SK-N-SH (cell line): ENCODE results near the gene FNDC3B. TPM values are rescaled to one million over a fixed set of nuclear protein-coding genes. Genes with fewer than 3 reads are reported as not detected.

Experiments used
- CTCF ChIA-PET: fragments of 300-600, 350-600 bp; formaldehyde crosslinking; extraction: SDS; loops from one replicate; lab custom pipeline; 2021; lab: Yijun Ruan, JAX
- POLR2A ChIA-PET: fragments of 350-600 bp; sonication (Branson Sonifier 250); formaldehyde crosslinking; extraction: SDS; loops from one replicate; lab custom pipeline; 2020; ENCODE audit warnings: antibody characterized with exemption, inconsistent platforms; lab: Yijun Ruan, JAX
- DNase-seq: peaks from one replicate; pipeline ENCODE4 v3.0.0; 2012
- H2AFZ ChIP-seq: fragments of 200-600 bp; sonication (generic); 2 replicates; pipeline ENCODE4 v1.8.1; 2016; ENCODE audit warnings: antibody characterized with exemption, mild to moderate bottlenecking, low read depth
- H3F3A ChIP-seq: fragments of 200-600 bp; sonication (generic); replicated peaks from 2 replicates; pipeline ENCODE3; 2016; ENCODE audit warnings: antibody characterized with exemption, mild to moderate bottlenecking; ENCODE audit not compliant: insufficient read depth
- H3K27ac ChIP-seq, 2 experiments: fragments of 200-500 bp in 1 of 2; fragments of 200-600 bp in 1 of 2; sonication (Bioruptor generic) in 1 of 2; sonication (generic), shearing (Covaris generic) in 1 of 2; 2 replicates each; pipeline versions ENCODE4 v1.5.1 to v1.6.1; 2014 to 2016; ENCODE audit warnings: low read depth in 2 of 2, inconsistent platforms in 1 of 2, low read length in 1 of 2, mild to moderate bottlenecking in 1 of 2, mixed read lengths in 1 of 2
- H3K27me3 ChIP-seq: fragments of 200-600 bp; sonication (generic), shearing (Covaris generic); 2 replicates; pipeline ENCODE4 v1.6.1; 2016; ENCODE audit warnings: mixed run types; ENCODE audit not compliant: insufficient read depth
- H3K36me3 ChIP-seq, 2 experiments: fragments of 200-500 bp in 1 of 2; fragments of 200-600 bp in 1 of 2; sonication (Bioruptor generic) in 1 of 2; sonication (generic) in 1 of 2; replicated peaks in 1 of 2; 2 replicates each; pipeline versions ENCODE3 to v1.5.1; 2014 to 2016; ENCODE audit warnings: low read length in 1 of 2, mild to moderate bottlenecking in 1 of 2; ENCODE audit not compliant: insufficient read depth in 2 of 2, control insufficient read depth in 1 of 2
- H3K4me1 ChIP-seq, 2 experiments: fragments of 200-500 bp in 1 of 2; fragments of 200-600 bp in 1 of 2; sonication (Bioruptor generic) in 1 of 2; sonication (generic), shearing (Covaris generic) in 1 of 2; 2 replicates each; pipeline versions ENCODE4 v1.5.1 to v1.6.1; 2014 to 2016; ENCODE audit warnings: low read depth in 1 of 2, low read length in 1 of 2, mixed run types in 1 of 2; ENCODE audit not compliant: insufficient read depth in 2 of 2, control insufficient read depth in 1 of 2
- H3K4me2 ChIP-seq: fragments of 200-600 bp; sonication (generic), shearing (Covaris generic); 2 replicates; pipeline ENCODE4 v1.6.1; 2017; ENCODE audit warnings: mixed run types
- H3K4me3 ChIP-seq, 2 experiments: fragments of 200-500 bp in 1 of 2; fragments of 200-600 bp in 1 of 2; sonication (Bioruptor generic) in 1 of 2; sonication (generic), shearing (Covaris generic) in 1 of 2; 2 replicates each; pipeline versions ENCODE4 v1.5.1 to v1.8.1; 2014 to 2016; ENCODE audit warnings: low read depth in 2 of 2, inconsistent platforms in 1 of 2, low read length in 1 of 2, mild to moderate bottlenecking in 1 of 2, mixed read lengths in 1 of 2, moderate library complexity in 1 of 2
- H3K79me2 ChIP-seq: fragments of 200-600 bp; sonication (generic); 2 replicates; pipeline ENCODE4 v1.8.1; 2017; ENCODE audit warnings: mild to moderate bottlenecking; ENCODE audit not compliant: insufficient read depth
- H3K9ac ChIP-seq: fragments of 200-600 bp; sonication (generic); 2 replicates; pipeline ENCODE4 v1.6.1; 2017; ENCODE audit warnings: mixed run types
- H3K9me2 ChIP-seq: fragments of 200-600 bp; sonication (generic); 2 replicates; pipeline ENCODE4 v1.6.1; 2017; ENCODE audit warnings: mixed run types
- H3K9me3 ChIP-seq: fragments of 200-600 bp; sonication (generic); 2 replicates; pipeline ENCODE4 v1.6.1; 2017; ENCODE audit warnings: mixed run types, mild to moderate bottlenecking, moderate library complexity
- H4K20me1 ChIP-seq: fragments of 200-600 bp; sonication (generic); 2 replicates; pipeline ENCODE4 v1.6.1; 2017; ENCODE audit warnings: mild to moderate bottlenecking, mixed run types; ENCODE audit not compliant: insufficient read depth
- CHD2 ChIP-seq: fragments of 150-350 bp; IDR thresholded peaks from 2 replicates; pipeline ENCODE4 v1.6.1; 2018; ENCODE audit warnings: low read length; ENCODE audit not compliant: partially characterized antibody
- EZH2phosphoT487 ChIP-seq: fragments of 200-600 bp; sonication (generic); IDR thresholded peaks from 2 replicates; pipeline ENCODE4 v1.6.1; 2017; ENCODE audit warnings: low read depth, mixed run types, mild to moderate bottlenecking, antibody characterized with exemption, moderate library complexity, borderline replicate concordance
- FOSL2 ChIP-seq: IDR thresholded peaks from 2 replicates; pipeline ENCODE4 v1.4.0; 2012; ENCODE audit warnings: low read depth, mild to moderate bottlenecking, moderate library complexity, borderline replicate concordance
- FOXJ3 ChIP-seq: sonication (generic); formaldehyde crosslinking; IDR thresholded peaks from 2 replicates; pipeline ENCODE4 v1.5.1; 2020; ENCODE audit warnings: mild to moderate bottlenecking, missing genetic modification reagents
- FOXM1 ChIP-seq: IDR thresholded peaks from 2 replicates; pipeline ENCODE4 v1.4.0; 2012; ENCODE audit warnings: low read depth, mild to moderate bottlenecking
- GATA2 ChIP-seq: sonication (generic); formaldehyde crosslinking; IDR thresholded peaks from 2 replicates; pipeline ENCODE4 v1.5.0; 2020; ENCODE audit warnings: mild to moderate bottlenecking, missing genetic modification reagents
- MAX ChIP-seq: IDR thresholded peaks from 2 replicates; pipeline ENCODE4 v1.4.0; 2012; ENCODE audit warnings: low read depth
- NFIC ChIP-seq: IDR thresholded peaks from 2 replicates; pipeline ENCODE4 v1.4.0; 2012; ENCODE audit warnings: borderline replicate concordance
- NRF1 ChIP-seq: IDR thresholded peaks from 2 replicates; pipeline ENCODE4 v1.6.1; 2012; ENCODE audit warnings: low read depth, mild to moderate bottlenecking, low read length
- RAD21 ChIP-seq: IDR thresholded peaks from 2 replicates; pipeline ENCODE4 v1.6.1; 2012; ENCODE audit warnings: mild to moderate bottlenecking, low read length
- RCOR1 ChIP-seq: fragments of 150-350 bp; IDR thresholded peaks from 2 replicates; pipeline ENCODE4 v1.6.1; 2017; ENCODE audit warnings: antibody characterized with exemption, low read length
- RXRA ChIP-seq: IDR thresholded peaks from 2 replicates; pipeline ENCODE4 v1.4.0; 2012; ENCODE audit warnings: low read depth, mild to moderate bottlenecking, borderline replicate concordance
- SMC3 ChIP-seq: IDR thresholded peaks from 2 replicates; pipeline ENCODE4 v1.6.1; 2012; ENCODE audit warnings: low read depth, low read length, improper control_type of control experiment
- USF1 ChIP-seq: IDR thresholded peaks from 2 replicates; pipeline ENCODE4 v1.4.0; 2012; ENCODE audit warnings: low read depth, borderline replicate concordance
- YY1 ChIP-seq: IDR thresholded peaks from 2 replicates; pipeline ENCODE4 v1.4.0; 2012; ENCODE audit warnings: low read depth, mild to moderate bottlenecking
- ZBTB33 ChIP-seq: IDR thresholded peaks from 2 replicates; pipeline ENCODE4 v1.4.0; 2012; ENCODE audit warnings: low read depth, borderline replicate concordance
- WGBS: methylation state at CpG from one replicate; pipeline ENCODE4 v1.1.6; 2017; ENCODE audit warnings: low lambda C conversion rate; 5-methylcytosine and 5-hydroxymethylcytosine counted together
- polyA plus RNA-seq, 3 experiments: library from polyadenylated mRNA; depleted of rRNA; stranded (reverse); fragments of >200 nt; gene quantifications; 2 replicates each; pipeline ENCODE4 v1.2.3, GENCODE V29; 2012
- TF ChIP-seq, protein P1 (sequence below): IDR thresholded peaks from 2 replicates; pipeline ENCODE4 v1.6.1; 2012; ENCODE audit warnings: mild to moderate bottlenecking, low read depth, low read length, moderate library complexity

Gene FNDC3B
- polyA plus RNA-seq, 1 of the 3 experiments (the other 2 are of a cell fraction), result 10.4 TPM

- Histone ChIP-seq H3F3A (no peaks in the 10 kb centered on the region), H3K79me2 (peaks cover 11% of the 10 kb centered on the region; the same call in 1 of the 2 replicates), H3K4me3 (no peak overlapping the region), H3K36me3 (peaks cover 42 to 58% of the 10 kb centered on the region in 2 experiments), H3K9me3 (no peaks in the 10 kb centered on the region), H3K27ac (peak overlapping the region in 1 of 2 experiments; percentile 67; a peak in 1 of 4 replicates), H3K9me2 (no peaks in the 10 kb centered on the region), H4K20me1 (peaks cover 8% of the 10 kb centered on the region), H3K4me1 (peaks cover 8 to 14% of the 10 kb centered on the region in 2 experiments), H2AFZ (no peak overlapping the region), H3K4me2 (peak overlapping the region; percentile 49; the same call in 1 of the 2 replicates), H3K9ac (no peak overlapping the region), H3K27me3 (no peaks in the 10 kb centered on the region)
- WGBS, result 96% methylated on average over 2 of the region's 2 CpGs
- ChIA-PET CTCF (interaction anchor here (2.8 kb wide), 1 partner anchor 27 kb away, joined by 12 read pairs; no protein-coding TSS in a partner anchor), POLR2A (no interaction called here)
- TF ChIP-seq RCOR1 (no peak), NFIC (no peak), FOSL2 (no peak), MAX (no peak), ZBTB33 (no peak), SMC3 (no peak), RXRA (no peak), NRF1 (no peak), YY1 (no peak), FOXJ3 (CRISPR knock-in tag) (no peak), RAD21 (no peak), CHD2 (no peak), USF1 (no peak), EZH2phosphoT487 (no peak)
- no peak for DNase-seq
Measured at GRCh38 chr3:172305974-172306373, 266.6 kb downstream of the FNDC3B start.

DNA sequence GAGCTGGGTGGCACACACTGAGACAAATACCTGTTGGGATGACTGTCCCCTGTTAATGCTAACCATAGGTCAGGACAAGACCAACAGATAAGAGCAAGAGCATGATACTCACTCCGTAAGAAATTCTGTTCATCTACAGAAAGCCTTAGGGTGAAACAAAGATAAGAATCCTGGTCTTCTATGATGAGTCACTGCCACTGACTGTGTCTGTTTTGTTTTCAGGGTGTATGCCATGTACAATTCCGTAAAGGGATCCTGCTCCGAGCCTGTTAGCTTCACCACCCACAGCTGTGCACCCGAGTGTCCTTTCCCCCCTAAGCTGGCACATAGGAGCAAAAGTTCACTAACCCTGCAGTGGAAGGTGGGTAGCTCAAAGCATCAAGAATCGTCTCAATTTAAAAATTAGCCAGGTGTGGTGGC is 267.8 kb downstream of the FNDC3B start:
- peaks cover 43 to 59% of the 10 kb centered on the region in 2 experiments for H3K36me3 ChIP-seq
- peak; percentile 41 for DNase-seq
- no peak overlapping the region for H3K4me3 ChIP-seq
- H3F3A ChIP-seq, result peaks cover 3% of the 10 kb centered on the region
- WGBS, result 28% methylated on average over 5 of the region's 5 CpGs
- H3K9ac ChIP-seq, result no peak overlapping the region
- H3K79me2 ChIP-seq, result 0 out of 2 replicates have a peak, but pooled peaks cover 2% of the 10 kb centered on the region
- H3K4me2 ChIP-seq, result peak overlapping the region; percentile 49
- no peaks in the 10 kb centered on the region for H3K9me2 ChIP-seq
- POLR2A ChIA-PET, result no interaction called here
- no peak overlapping the region for H2AFZ ChIP-seq
- H3K27ac ChIP-seq, result peak overlapping the region; percentile 47 to 67; a peak in 3 of 4 replicates
- peaks cover 11 to 14% of the 10 kb centered on the region in 2 experiments for H3K4me1 ChIP-seq
- no peaks in the 10 kb centered on the region for H3K9me3 ChIP-seq
- CTCF ChIA-PET, result interaction anchor here (1.2 to 2.8 kb wide), 3 partner anchors 18 to 34 kb away, joined by 3 to 12 read pairs (median 3); no protein-coding TSS in a partner anchor
- H4K20me1 ChIP-seq, result peaks cover 8% of the 10 kb centered on the region
- H3K27me3 ChIP-seq, result no peaks in the 10 kb centered on the region
- peak; percentile 71; the same call in 1 of the 2 replicates for TF ChIP-seq FOSL2
- TF ChIP-seq, protein P1, sequence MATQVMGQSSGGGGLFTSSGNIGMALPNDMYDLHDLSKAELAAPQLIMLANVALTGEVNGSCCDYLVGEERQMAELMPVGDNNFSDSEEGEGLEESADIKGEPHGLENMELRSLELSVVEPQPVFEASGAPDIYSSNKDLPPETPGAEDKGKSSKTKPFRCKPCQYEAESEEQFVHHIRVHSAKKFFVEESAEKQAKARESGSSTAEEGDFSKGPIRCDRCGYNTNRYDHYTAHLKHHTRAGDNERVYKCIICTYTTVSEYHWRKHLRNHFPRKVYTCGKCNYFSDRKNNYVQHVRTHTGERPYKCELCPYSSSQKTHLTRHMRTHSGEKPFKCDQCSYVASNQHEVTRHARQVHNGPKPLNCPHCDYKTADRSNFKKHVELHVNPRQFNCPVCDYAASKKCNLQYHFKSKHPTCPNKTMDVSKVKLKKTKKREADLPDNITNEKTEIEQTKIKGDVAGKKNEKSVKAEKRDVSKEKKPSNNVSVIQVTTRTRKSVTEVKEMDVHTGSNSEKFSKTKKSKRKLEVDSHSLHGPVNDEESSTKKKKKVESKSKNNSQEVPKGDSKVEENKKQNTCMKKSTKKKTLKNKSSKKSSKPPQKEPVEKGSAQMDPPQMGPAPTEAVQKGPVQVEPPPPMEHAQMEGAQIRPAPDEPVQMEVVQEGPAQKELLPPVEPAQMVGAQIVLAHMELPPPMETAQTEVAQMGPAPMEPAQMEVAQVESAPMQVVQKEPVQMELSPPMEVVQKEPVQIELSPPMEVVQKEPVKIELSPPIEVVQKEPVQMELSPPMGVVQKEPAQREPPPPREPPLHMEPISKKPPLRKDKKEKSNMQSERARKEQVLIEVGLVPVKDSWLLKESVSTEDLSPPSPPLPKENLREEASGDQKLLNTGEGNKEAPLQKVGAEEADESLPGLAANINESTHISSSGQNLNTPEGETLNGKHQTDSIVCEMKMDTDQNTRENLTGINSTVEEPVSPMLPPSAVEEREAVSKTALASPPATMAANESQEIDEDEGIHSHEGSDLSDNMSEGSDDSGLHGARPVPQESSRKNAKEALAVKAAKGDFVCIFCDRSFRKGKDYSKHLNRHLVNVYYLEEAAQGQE, result no peak
- TF ChIP-seq NRF1, result no peak
- TF ChIP-seq SMC3, result no peak
- peak; percentile 79 for TF ChIP-seq GATA2 (CRISPR knock-in tag)
- no peak for TF ChIP-seq MAX
- TF ChIP-seq ZBTB33, result no peak
- no peak for TF ChIP-seq YY1
- no peak for TF ChIP-seq CHD2
- 0 out of 2 replicates have a peak, but pooled peaks have one; percentile 39 for TF ChIP-seq RXRA
- no peak for TF ChIP-seq FOXM1
